ENCODE results near the gene TIMM8A. TPM values are rescaled to one million over a fixed set of nuclear protein-coding genes. Genes with fewer than 3 reads are reported as not detected.

TIMM8A gene
- total RNA-seq, 1 donor = 3.9 TPM

DNA sequence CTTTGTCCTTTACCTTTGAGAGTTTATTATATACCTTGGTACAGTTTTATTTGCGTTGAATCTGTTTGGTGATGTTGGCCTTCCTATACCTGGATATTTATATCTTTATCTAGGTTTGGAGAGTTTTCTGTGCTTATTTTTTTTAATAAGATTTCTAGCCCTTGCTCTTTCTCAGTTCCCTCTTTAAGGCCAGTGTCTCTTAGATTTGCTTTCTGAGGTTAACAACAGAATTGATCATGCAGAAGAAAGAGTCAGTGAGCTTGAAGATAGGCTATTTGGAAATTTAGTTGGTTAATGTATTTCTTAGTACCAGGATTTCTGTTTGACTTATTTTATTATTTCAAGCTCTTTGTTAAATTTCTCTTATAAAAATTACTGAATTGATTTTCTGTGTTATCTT lies 44.8 kb downstream of the TIMM8A start:
- TF ChIP-seq, protein P1, sequence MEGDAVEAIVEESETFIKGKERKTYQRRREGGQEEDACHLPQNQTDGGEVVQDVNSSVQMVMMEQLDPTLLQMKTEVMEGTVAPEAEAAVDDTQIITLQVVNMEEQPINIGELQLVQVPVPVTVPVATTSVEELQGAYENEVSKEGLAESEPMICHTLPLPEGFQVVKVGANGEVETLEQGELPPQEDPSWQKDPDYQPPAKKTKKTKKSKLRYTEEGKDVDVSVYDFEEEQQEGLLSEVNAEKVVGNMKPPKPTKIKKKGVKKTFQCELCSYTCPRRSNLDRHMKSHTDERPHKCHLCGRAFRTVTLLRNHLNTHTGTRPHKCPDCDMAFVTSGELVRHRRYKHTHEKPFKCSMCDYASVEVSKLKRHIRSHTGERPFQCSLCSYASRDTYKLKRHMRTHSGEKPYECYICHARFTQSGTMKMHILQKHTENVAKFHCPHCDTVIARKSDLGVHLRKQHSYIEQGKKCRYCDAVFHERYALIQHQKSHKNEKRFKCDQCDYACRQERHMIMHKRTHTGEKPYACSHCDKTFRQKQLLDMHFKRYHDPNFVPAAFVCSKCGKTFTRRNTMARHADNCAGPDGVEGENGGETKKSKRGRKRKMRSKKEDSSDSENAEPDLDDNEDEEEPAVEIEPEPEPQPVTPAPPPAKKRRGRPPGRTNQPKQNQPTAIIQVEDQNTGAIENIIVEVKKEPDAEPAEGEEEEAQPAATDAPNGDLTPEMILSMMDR (IDR thresholded peaks at IDR 0.05; ENCODE audit: insufficient read depth, low read depth, low read length) = no peak
- DNase-seq (ENCODE audit: low read depth) = no peak
- no peak overlapping the region for H3K4me3 ChIP-seq (ENCODE audit: low read depth, low read length)

Small RNAs within 50 kb of the gene (small RNA-seq; reads per million reads assigned to genes)
- not detected for gene RNU6-934P

Other genes starting within 250 kb of the TIMM8A start
- 0.97 and 2.6 TPM in 2 replicates for gene DRP2, start 129.0 kb downstream of the TIMM8A start, total RNA-seq
- 0.32 and 1.3 TPM in 2 replicates for gene TAF7L, start 57.4 kb downstream of the TIMM8A start, total RNA-seq
- not detected in 2 replicates for gene BTK, start 37.4 kb upstream of the TIMM8A start, total RNA-seq
- 103 and 132 TPM in 2 replicates for gene RPL36A, start 42.3 kb upstream of the TIMM8A start, total RNA-seq
- gene GLA, start 59.2 kb upstream of the TIMM8A start, total RNA-seq = 31.2 and 45.8 TPM in 2 replicates
- 57.3 and 74.7 TPM in 2 replicates for gene HNRNPH2, start 59.5 kb upstream of the TIMM8A start, total RNA-seq
- gene ARMCX4, start 136.7 kb upstream of the TIMM8A start, total RNA-seq = 8.1 and 11.2 TPM in 2 replicates
- 32.5 and 41.9 TPM in 2 replicates for gene ARMCX1, start 201.8 kb upstream of the TIMM8A start, total RNA-seq